Activated CD4-positive, alpha-beta memory T cell treated with anti-CD3 and anti-CD28 coated beads for 36 hours (primary cell): Measurements from ENCODE around the gene MED27. TPM values are rescaled to one million over a fixed set of nuclear protein-coding genes. Genes with fewer than 3 reads are reported as not detected.

Experiments
- CTCF ChIA-PET: fragments of 350-600 bp; sonication (Branson Sonifier 250); formaldehyde crosslinking; loops from one replicate; lab custom pipeline; 2021; ENCODE audit warnings: antibody characterized with exemption, inconsistent platforms; lab: Charles Lee
- POLR2A ChIA-PET: fragments of 350-600 bp; sonication (Branson Sonifier 250); formaldehyde crosslinking; loops from one replicate; lab custom pipeline; 2021; ENCODE audit warnings: antibody characterized with exemption; lab: Charles Lee
- DNase-seq: peaks from one replicate; pipeline ENCODE4 v3.0.0-alpha.2; 2020
- H3K27ac Mint-ChIP-seq: one replicate; pipeline ENCODE4 v1.8.0; 2021; ENCODE audit warnings: mixed read lengths
- H3K27me3 Mint-ChIP-seq: one replicate; pipeline ENCODE4 v1.8.0; 2021; ENCODE audit warnings: mixed read lengths
- H3K36me3 Mint-ChIP-seq: one replicate; pipeline ENCODE4 v1.8.0; 2021; ENCODE audit warnings: mixed read lengths
- H3K4me1 Mint-ChIP-seq: one replicate; pipeline ENCODE4 v1.8.0; 2021; ENCODE audit warnings: low read depth, mixed read lengths
- H3K4me3 Mint-ChIP-seq: one replicate; pipeline ENCODE4 v1.8.0; 2021; ENCODE audit warnings: mild to moderate bottlenecking, mixed read lengths
- H3K9me3 Mint-ChIP-seq: one replicate; pipeline ENCODE4 v1.8.0; 2021; ENCODE audit warnings: mixed read lengths
- intact Hi-C: fragments of 100-400 bp; cut with micrococcal nuclease; formaldehyde crosslinking; loops from one replicate; pipeline ENCODE4 v1.15.1; 2023
- total RNA-seq, 2 experiments: library from RNA; stranded (reverse); gene quantifications; one replicate each; pipeline ENCODE4 v1.2.3, GENCODE V29; 2021

MED27 gene
- total RNA-seq, 2 experiments from 2014 or later = 30.1 to 32.4 TPM

DNA sequence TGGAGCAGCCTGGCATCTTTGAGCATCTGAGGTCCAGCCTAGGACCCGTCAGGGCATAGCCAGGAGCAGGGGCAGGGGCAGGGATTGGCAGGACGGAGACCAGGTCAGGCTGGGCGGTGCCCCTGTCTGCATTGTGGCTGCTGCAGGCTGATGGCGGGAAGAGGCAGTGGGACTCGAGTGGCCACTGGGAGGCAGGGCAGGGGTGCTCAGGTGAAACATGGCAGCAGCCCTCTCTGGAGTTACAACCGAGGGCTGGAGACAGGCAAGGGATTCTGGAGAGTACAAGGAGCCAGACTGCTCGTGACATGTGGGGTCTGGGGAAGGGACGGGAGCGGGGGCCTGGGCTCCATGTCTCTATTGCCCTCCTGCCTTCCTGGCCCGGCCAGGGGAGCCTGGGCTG, 242.4 kb downstream of the MED27 start:
- intact Hi-C loops = no loop called here
- no peak overlapping the region for H3K27ac Mint-ChIP-seq
- peak; percentile 25 for DNase-seq

DNA sequence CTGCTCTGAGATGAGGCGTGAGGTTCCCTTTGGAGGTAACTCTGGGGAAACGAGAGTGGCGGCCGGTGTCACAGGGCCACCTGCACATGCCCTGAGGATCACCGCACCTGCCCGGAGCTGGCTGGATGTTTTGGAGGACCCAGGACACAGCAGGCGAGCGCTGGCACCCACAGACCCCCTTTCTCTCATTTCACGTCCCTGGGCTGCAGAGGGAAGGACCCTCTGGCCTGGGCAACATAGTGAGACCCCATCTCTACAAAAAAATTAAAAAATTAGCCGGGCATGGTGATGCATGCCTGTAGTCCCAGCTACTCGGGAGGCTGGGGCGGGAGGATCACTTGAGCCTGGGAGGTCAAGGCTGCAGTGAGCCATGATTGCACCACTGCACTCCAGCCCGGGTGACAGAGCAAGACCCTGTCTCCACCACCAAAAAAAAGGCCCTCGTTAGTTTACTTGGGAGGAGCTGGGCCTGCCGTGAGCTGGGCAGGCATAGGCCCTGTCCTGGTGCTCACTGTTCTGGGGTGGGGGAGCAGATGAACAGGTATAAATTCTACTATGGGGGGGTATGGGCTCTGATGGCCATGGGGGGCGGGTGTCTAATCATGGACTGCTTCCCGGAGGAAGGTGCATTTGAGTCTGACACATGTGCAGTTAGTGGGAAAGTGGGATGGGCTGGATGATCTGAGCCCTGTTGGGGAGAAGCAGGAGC, 242.9 kb downstream of the MED27 start:
- intact Hi-C loops = no loop called here
- CTCF ChIA-PET = interaction anchor here (1.6 kb wide), 1 partner anchor 333 kb away, joined by 4 read pairs; no protein-coding TSS in a partner anchor
- peaks cover 4% of the 10 kb centered on the region for H3K36me3 Mint-ChIP-seq

More for the DNA sequence above, 242.4 kb downstream of the MED27 start:
- ChIA-PET CTCF (interaction anchor here (1.6 kb wide), 1 partner anchor 332 kb away, joined by 4 read pairs; no protein-coding TSS in a partner anchor), POLR2A (no interaction called here)
- peaks cover 4% of the 10 kb centered on the region for H3K36me3 Mint-ChIP-seq
- H3K4me3 Mint-ChIP-seq = no peak overlapping the region
- peaks cover 15% of the 10 kb centered on the region for H3K9me3 Mint-ChIP-seq
- peaks cover 25% of the 10 kb centered on the region for H3K27me3 Mint-ChIP-seq
- peaks cover 28% of the 10 kb centered on the region for H3K4me1 Mint-ChIP-seq

DNA sequence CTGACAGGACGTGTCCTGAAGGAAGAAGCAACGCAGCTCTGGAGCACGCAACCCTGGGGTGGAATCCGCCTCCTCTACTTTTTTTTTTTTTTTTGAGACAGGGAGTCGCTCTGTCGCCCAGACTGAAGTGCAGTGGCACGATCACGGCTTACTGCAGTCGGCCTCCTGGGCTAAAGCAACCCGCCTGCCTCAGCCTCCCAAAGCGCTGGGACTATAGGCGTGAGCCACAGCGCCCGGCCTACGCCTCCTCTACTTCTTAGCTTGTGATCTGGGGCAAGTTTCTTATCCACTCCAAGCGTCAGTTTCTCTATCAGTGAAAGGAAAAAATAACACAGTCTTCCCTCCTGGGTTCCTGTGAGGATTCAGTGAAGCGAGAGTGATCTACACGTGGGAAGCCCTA, 243.6 kb downstream of the MED27 start:
- H3K4me3 Mint-ChIP-seq = no peak overlapping the region
- ChIA-PET POLR2A (no interaction called here), CTCF (no interaction called here)
- no peak for DNase-seq
- peaks cover 23% of the 10 kb centered on the region for H3K27me3 Mint-ChIP-seq
- intact Hi-C loops = no loop called here
- H3K36me3 Mint-ChIP-seq = peaks cover 4% of the 10 kb centered on the region
- peaks cover 15% of the 10 kb centered on the region for H3K9me3 Mint-ChIP-seq
- peaks cover 28% of the 10 kb centered on the region for H3K4me1 Mint-ChIP-seq
- H3K27ac Mint-ChIP-seq = no peak overlapping the region

More for the DNA sequence above, 242.9 kb downstream of the MED27 start:
- H3K27me3 Mint-ChIP-seq = peaks cover 25% of the 10 kb centered on the region
- no peak overlapping the region for H3K4me3 Mint-ChIP-seq
- no peak overlapping the region for H3K27ac Mint-ChIP-seq
- H3K4me1 Mint-ChIP-seq = peaks cover 28% of the 10 kb centered on the region
- DNase-seq = no peak
- POLR2A ChIA-PET = no interaction called here
- peaks cover 15% of the 10 kb centered on the region for H3K9me3 Mint-ChIP-seq

DNA sequence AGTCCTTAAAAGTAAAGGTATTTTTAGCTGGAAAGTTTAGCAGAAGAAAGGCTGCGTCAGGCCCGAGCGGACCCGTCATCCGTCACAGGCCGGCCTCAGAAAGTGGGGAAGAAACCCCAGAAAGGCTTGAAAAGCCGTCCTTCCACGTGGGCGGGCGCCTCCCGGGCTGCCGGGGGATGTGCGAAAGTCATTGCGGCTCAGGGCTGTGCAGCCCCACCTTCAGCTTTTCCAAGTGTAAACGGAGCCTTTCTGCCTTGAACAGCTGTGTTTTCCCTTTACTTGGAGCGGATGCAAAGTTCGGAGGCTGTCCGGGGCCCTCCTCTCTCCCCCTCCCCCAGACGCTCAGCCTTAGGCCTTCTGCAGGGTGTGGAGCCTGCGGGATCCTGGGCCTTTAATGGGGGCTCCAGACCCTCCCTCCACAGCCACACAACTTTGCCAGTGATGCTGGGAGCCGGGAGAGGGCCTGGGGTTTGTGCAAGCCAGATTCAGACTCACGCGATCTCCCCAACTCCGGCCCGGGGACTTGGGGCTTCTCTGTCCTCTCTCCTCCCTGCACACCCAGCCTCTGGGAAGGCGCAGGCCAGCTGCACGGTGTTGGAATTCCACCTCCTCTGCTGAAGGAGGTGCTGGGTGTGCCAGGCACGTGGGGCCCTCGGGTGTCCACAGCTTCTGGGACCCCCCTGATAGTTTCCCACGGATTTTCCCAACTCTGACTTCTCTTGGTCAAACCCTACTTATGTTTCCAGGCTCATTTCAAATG, 244.3 kb downstream of the MED27 start:
- DNase-seq = no peak
- intact Hi-C loops = no loop called here
- ChIA-PET CTCF (no interaction called here), POLR2A (no interaction called here)
- Mint-ChIP-seq H3K27ac (no peak overlapping the region), H3K4me1 (peaks cover 25% of the 10 kb centered on the region), H3K27me3 (peaks cover 23% of the 10 kb centered on the region), H3K9me3 (peaks cover 15% of the 10 kb centered on the region), H3K4me3 (no peak overlapping the region), H3K36me3 (peaks cover 4% of the 10 kb centered on the region)

DNA sequence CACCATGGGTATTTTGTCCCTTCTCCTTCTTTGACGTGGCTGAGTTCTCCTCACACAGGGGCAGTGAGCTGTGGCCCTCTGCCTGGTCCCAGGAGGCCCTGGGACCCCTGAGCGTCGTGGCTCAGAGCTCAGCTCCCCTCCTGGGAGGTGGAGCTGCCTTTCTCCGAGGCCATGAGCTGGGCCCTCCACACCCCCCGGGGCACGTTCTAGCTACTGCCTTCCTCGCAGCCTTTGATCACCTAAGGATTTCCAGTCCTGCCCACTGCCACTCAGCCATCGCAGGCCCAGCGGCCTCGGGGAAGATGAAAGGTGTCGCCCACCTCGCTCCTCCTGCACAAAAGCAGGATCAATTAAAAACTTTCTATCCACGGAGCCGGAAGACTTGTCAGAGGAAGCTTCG, 244.9 kb downstream of the MED27 start:
- H3K9me3 Mint-ChIP-seq = peaks cover 15% of the 10 kb centered on the region
- H3K27me3 Mint-ChIP-seq = peaks cover 23% of the 10 kb centered on the region
- H3K36me3 Mint-ChIP-seq = peaks cover 4% of the 10 kb centered on the region
- no peak for DNase-seq
- peaks cover 19% of the 10 kb centered on the region for H3K4me1 Mint-ChIP-seq
- no peak overlapping the region for H3K4me3 Mint-ChIP-seq
- intact Hi-C loops = no loop called here
- ChIA-PET POLR2A (no interaction called here), CTCF (no interaction called here)
- no peak overlapping the region for H3K27ac Mint-ChIP-seq

DNA sequence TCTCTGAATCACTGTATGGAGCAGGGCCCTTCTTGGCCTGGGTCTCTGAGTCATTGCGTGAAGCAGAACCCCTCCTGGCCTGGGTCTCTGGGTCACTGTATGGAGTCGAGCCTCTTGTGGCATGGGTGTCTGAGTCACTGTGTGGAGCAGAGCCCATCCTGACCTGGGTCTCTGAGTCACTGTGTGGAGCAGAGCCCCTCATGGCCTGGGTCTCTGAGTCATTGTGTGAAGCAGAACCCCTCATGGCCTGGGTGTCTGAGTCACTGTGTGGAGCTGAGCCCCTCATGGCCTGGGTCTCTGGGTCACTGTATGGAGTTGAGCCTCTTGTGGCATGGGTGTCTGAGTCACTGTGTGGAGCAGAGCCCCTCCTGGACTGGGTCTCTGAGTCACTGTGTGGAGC, 245.8 kb downstream of the MED27 start:
- peaks cover 14% of the 10 kb centered on the region for H3K4me1 Mint-ChIP-seq
- DNase-seq = peak; percentile 15
- no peak overlapping the region for H3K27ac Mint-ChIP-seq
- no peak overlapping the region for H3K4me3 Mint-ChIP-seq
- intact Hi-C loops = no loop called here
- peaks cover 4% of the 10 kb centered on the region for H3K36me3 Mint-ChIP-seq
- ChIA-PET CTCF (no interaction called here), POLR2A (no interaction called here)
- peaks cover 22% of the 10 kb centered on the region for H3K27me3 Mint-ChIP-seq
- peaks cover 15% of the 10 kb centered on the region for H3K9me3 Mint-ChIP-seq

DNA sequence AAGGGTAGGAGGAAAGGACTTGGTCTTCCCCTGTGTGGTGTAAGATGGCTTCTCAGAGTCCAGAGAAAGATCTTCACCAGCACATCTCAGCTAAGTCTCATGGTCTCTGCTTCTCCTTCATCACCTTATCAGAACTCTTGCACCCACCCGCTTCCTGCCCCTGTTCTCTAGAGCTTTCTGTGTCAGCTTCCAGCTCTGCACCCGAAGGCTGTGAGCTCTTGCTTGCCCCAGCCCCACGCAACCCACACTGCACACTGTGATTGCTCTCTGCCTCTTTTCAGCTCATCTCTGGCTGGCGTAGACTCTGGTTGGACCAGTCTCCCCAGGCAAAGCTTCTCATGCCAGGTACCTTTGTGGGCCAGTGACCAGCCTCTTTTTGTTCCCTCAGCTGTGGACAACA, 246.6 kb downstream of the MED27 start:
- ChIA-PET CTCF (interaction anchor here (1.1 kb wide), 1 partner anchor 336 kb away, joined by 3 read pairs; no protein-coding TSS in a partner anchor), POLR2A (no interaction called here)
- no peak for DNase-seq
- H3K36me3 Mint-ChIP-seq = peaks cover 4% of the 10 kb centered on the region
- H3K27ac Mint-ChIP-seq = no peak overlapping the region
- peaks cover 10% of the 10 kb centered on the region for H3K4me1 Mint-ChIP-seq
- intact Hi-C loops = no loop called here
- H3K4me3 Mint-ChIP-seq = no peak overlapping the region
- peaks cover 19% of the 10 kb centered on the region for H3K27me3 Mint-ChIP-seq
- H3K9me3 Mint-ChIP-seq = peaks cover 15% of the 10 kb centered on the region

DNA sequence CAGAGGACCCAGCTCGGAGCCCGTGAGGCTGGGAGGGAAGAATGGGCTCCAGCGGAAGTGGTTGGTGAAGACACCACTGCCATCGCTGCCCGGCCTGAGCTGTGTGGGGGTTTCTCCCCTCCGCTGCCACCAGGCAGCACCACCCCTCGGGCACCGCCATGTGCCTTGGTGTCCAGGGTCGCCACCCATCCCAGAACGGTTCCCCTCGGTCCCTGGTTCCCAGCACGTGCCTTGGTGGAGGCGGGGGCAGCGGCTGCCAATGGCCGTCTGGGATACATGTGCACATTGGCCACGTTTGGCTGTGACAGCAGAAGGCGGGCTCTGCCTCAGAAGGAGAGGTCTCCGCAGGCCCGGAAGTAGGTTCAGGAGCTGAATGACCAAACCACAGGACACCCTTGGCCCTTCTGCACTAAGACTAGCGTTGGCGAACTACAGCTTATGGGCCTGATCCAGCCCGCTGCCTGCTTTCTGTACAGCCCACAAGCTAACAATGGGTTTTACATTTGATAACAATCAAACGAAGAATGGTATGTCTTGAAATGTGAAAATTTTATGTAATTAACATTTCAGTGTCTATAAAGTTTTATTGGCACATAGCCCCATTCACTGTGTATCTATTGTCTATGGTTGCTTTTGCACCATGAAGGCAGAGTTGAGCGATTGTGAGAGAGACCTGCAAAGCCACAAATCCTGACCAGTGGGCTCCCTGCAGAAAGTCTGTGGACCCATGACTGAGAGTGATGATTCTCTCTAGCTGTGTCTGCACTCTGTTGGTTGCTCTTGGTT, 248.1 kb downstream of the MED27 start:
- peaks cover 10% of the 10 kb centered on the region for H3K4me1 Mint-ChIP-seq
- H3K27me3 Mint-ChIP-seq = peaks cover 15% of the 10 kb centered on the region
- DNase-seq = no peak
- H3K4me3 Mint-ChIP-seq = no peak overlapping the region
- H3K27ac Mint-ChIP-seq = no peak overlapping the region
- CTCF ChIA-PET = no interaction called here
- intact Hi-C loops = no loop called here
- H3K9me3 Mint-ChIP-seq = peaks cover 15% of the 10 kb centered on the region
- POLR2A ChIA-PET = no interaction called here
- H3K36me3 Mint-ChIP-seq = peaks cover 4% of the 10 kb centered on the region

DNA sequence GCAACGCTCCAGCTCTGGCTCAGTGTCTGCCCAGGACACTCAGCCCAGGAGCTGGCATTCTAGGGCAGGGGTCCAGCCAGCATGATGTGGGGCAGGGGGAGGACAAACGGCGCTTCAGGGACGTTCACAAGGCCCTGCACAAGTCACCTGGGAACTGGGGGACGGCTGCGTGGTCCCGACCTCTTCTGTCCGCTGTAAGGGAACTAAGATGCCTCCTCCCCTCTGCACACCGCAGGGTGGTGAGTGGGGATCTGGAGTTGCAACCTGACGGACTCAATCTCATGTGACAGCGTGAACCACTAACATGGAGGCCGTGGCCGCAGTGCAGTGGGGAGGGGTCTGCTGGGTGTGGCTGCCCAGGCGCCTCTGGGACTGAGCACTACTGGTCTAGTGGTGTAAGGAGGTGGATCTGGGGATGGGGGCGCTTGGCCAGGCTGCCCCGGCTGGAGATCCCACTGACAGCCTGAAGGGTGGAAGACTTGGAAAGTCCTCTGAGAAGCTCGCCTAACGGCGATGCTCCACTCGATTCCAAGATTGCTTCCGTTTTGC, 251.8 kb downstream of the MED27 start:
- Mint-ChIP-seq H3K36me3 (no peaks in the 10 kb centered on the region), H3K9me3 (no peaks in the 10 kb centered on the region), H3K4me1 (peaks cover 4% of the 10 kb centered on the region), H3K4me3 (no peak overlapping the region), H3K27ac (no peak overlapping the region), H3K27me3 (peaks cover 13% of the 10 kb centered on the region)
- DNase-seq = no peak
- intact Hi-C loops = no loop called here
- ChIA-PET CTCF (no interaction called here), POLR2A (no interaction called here)

DNA sequence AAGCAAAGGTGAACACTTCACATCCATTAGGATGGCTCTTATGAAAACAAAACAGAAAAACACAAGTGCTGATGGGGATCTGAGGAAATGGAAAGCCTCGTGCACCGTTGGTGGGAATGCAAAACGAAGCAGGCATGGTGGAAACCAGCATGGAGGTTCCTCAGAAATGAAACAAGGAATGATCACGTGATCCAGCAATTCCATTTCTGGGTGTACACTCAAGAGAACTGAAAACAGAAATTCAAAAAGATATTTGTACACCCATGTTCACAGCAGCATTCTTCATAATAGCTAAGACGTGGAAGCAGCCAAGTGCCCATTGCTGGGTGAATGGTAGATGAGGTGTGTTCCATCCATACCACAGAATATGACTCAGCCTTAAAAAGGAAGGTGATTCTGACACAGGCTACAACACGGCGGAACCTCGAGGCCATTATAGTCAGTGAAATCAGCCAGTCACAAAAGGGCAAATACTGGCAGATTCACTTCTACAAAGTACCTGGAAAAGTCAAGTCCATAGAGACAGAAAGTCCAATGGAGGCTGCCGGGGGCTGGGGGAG, 252.6 kb downstream of the MED27 start:
- H3K9me3 Mint-ChIP-seq = no peaks in the 10 kb centered on the region
- POLR2A ChIA-PET = no interaction called here
- no peak for DNase-seq
- H3K27ac Mint-ChIP-seq = no peak overlapping the region
- H3K27me3 Mint-ChIP-seq = peaks cover 13% of the 10 kb centered on the region
- intact Hi-C loops = no loop called here
- H3K4me1 Mint-ChIP-seq = no peaks in the 10 kb centered on the region
- CTCF ChIA-PET = no interaction called here
- no peaks in the 10 kb centered on the region for H3K36me3 Mint-ChIP-seq
- H3K4me3 Mint-ChIP-seq = no peak overlapping the region

DNA sequence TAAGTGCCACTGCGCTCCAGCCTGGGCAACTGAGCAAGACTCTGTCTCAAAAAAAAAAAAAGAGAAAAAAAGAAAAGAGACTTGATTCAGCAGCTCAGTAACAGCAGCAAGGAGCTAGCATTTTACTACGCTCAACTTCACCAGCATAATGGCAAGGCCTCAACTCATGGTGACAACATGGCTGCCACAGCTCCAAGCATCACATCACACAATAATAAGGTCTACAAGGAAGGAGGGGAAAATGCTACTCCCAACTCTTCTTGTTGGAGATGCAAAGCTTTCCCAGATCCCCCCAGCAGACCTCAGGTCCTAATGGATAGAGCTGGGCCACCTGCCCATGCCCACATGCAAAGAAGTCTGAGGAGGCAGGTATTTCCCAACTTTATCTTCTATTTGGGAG, 253.6 kb downstream of the MED27 start:
- Mint-ChIP-seq H3K4me1 (no peaks in the 10 kb centered on the region), H3K9me3 (no peaks in the 10 kb centered on the region), H3K27me3 (peaks cover 16% of the 10 kb centered on the region), H3K4me3 (no peak overlapping the region), H3K36me3 (no peaks in the 10 kb centered on the region), H3K27ac (no peak overlapping the region)
- CTCF ChIA-PET = no interaction called here
- intact Hi-C loops = no loop called here
- no peak for DNase-seq
- POLR2A ChIA-PET = interaction anchor here (0.7 kb wide), 1 partner anchor 14 kb away, joined by 3 read pairs; no protein-coding TSS in a partner anchor
